ENCODE measurements around the gene OR4X1. TPM values are rescaled to one million over a fixed set of nuclear protein-coding genes. Genes with fewer than 3 reads are reported as not detected.

OR4X1 gene
- total and polyA plus RNA-seq, 4 donors = not detected

- 32 to 41% methylated on average over 3 of the region's 3 CpGs for WGBS, 2 donors
- Histone ChIP-seq H3K9me3 (ENCODE audit: control insufficient read depth in 4 of 4, insufficient read depth in 3 of 4, low read length in 3 of 4) (peaks cover 0 to 5% (median 1%) of the 10 kb centered on the region in 4 donors), H3K4me1 (ENCODE audit: control insufficient read depth in 5 of 5, insufficient read depth in 5 of 5, low read length in 5 of 5) (no peaks in the 10 kb centered on the region), H3K27ac (ENCODE audit: low read depth in 1 of 2, low read length in 1 of 2) (no peak overlapping the region), H3K36me3 (ENCODE audit: control insufficient read depth in 4 of 4, insufficient read depth in 4 of 4, low read length in 4 of 4) (no peaks in the 10 kb centered on the region), H3K4me3 (no peak overlapping the region), H3K9ac (ENCODE audit: insufficient read depth in 1 of 2, low read length in 2 of 2) (no peak overlapping the region), H3K27me3 (ENCODE audit: control insufficient read depth in 3 of 3, insufficient read depth in 3 of 3, low read length in 2 of 3) (no peaks in the 10 kb centered on the region)
- DNase-seq (no peak), ATAC-seq (ENCODE audit: insufficient read depth, low FRiP score) (no peak)
- TF ChIP-seq CTCF (IDR thresholded peaks at IDR 0.05; ENCODE audit: control extremely low read depth, extremely low read depth) = no peak
Measured at GRCh38 chr11:48237727-48238126, 25.9 kb upstream of the OR4X1 start.

DNA sequence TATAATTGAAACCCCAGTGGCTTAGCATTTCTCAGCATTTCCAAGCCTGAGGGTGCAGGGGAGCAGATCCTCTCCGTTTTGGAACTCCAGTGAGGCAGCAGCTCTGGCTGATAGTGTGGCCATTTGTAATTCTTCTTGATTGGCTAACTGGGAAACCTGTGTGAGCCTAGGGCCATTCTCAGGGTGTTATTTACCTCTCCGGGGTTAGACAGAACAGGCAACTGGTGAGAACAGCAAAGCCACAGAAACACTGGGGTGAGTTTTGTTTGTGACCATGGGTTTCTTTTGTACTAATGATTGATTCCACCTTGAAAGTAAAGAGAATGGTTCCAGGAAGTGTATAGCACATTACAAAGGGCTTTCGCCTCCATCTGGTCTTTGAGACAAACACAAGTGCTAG lies 21.2 kb upstream of the OR4X1 start:
- 68 to 74% methylated on average over 3 of the region's 3 CpGs for WGBS, 2 donors
- Histone ChIP-seq H3K27ac (ENCODE audit: low read depth in 1 of 2, low read length in 1 of 2) (no peak overlapping the region), H3K27me3 (ENCODE audit: control insufficient read depth in 3 of 3, insufficient read depth in 3 of 3, low read length in 2 of 3) (no peaks in the 10 kb centered on the region), H3K9ac (ENCODE audit: insufficient read depth in 1 of 2, low read length in 2 of 2) (no peak overlapping the region), H3K4me1 (ENCODE audit: control insufficient read depth in 5 of 5, insufficient read depth in 5 of 5, low read length in 5 of 5) (no peaks in the 10 kb centered on the region), H3K36me3 (ENCODE audit: control insufficient read depth in 4 of 4, insufficient read depth in 4 of 4, low read length in 4 of 4) (no peaks in the 10 kb centered on the region), H3K4me3 (no peak overlapping the region), H3K9me3 (ENCODE audit: control insufficient read depth in 4 of 4, insufficient read depth in 3 of 4, low read length in 3 of 4) (peaks cover 0 to 8% (median 1%) of the 10 kb centered on the region in 4 donors)
- no peak for DNase-seq
- no peak for ATAC-seq (ENCODE audit: insufficient read depth, low FRiP score)
- TF ChIP-seq CTCF (IDR thresholded peaks at IDR 0.05; ENCODE audit: control extremely low read depth, extremely low read depth) = no peak

DNA sequence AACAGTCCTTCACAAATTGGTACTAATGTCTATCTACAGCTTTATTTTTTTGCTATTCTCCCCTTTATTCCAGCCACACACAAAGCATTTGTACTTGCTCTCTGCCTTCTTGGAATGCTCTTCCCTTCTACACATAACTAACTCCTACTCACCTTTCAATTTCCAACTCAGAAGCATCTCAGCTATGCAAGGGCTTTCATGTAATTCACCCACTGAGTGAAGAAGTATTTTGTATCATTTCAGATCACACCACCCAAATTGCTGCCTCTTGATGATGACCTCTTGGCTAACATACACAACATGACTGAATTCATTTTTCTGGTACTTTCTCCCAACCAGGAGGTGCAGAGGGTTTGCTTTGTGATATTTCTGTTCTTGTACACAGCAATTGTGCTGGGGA lies 18.9 kb upstream of the OR4X1 start, which contains the start of gene OR4X2:
Gene OR4X2, plus strand, starts transcription at position 301 of the 400 bp plus-strand sequence. Its CDS starts 0 bp downstream, at position 301.
- ATAC-seq (ENCODE audit: insufficient read depth, low FRiP score) (no peak), DNase-seq (no peak)
- H3K27me3 ChIP-seq (ENCODE audit: control insufficient read depth in 3 of 3, insufficient read depth in 3 of 3, low read length in 2 of 3) = no peaks in the 10 kb centered on the region
- TF ChIP-seq CTCF (IDR thresholded peaks at IDR 0.05; ENCODE audit: control extremely low read depth, extremely low read depth) = no peak
- no peak within 1 kb of the TSS for H3K4me3 ChIP-seq
- H3K27ac ChIP-seq (ENCODE audit: low read depth in 1 of 2, low read length in 1 of 2) = no peak within 1 kb of the TSS
- H3K4me1 ChIP-seq (ENCODE audit: control insufficient read depth in 5 of 5, insufficient read depth in 5 of 5, low read length in 5 of 5) = no peaks in the 10 kb centered on the region
- H3K9me3 ChIP-seq (ENCODE audit: control insufficient read depth in 4 of 4, insufficient read depth in 3 of 4, low read length in 3 of 4) = peaks cover 0 to 10% (median 5%) of the 10 kb centered on the region in 4 donors
- H3K36me3 ChIP-seq (ENCODE audit: control insufficient read depth in 4 of 4, insufficient read depth in 4 of 4, low read length in 4 of 4) = no peaks in the 10 kb centered on the region
- no peak within 1 kb of the TSS for H3K9ac ChIP-seq (ENCODE audit: insufficient read depth in 1 of 2, low read length in 2 of 2)

DNA sequence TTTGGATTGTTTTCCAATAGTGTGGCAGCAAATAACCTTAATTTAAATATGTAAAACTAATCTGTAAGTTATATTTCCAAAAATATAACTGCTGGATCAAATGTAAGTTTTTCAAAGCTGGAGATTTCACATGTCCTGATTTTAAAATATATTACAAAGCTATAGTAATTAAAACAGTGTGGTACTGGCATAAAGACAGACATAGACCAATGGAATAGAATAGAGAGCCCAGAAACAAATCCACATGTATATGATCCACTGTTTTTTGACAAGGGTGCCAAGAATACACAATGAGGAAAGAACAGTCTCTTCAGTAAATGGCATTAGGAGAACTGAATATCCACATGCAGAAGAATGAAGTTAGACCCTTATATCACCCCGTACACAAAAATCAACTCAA lies 14.8 kb upstream of the OR4X1 start:
- Histone ChIP-seq H3K36me3 (ENCODE audit: control insufficient read depth in 4 of 4, insufficient read depth in 4 of 4, low read length in 4 of 4) (no peaks in the 10 kb centered on the region), H3K9me3 (ENCODE audit: control insufficient read depth in 4 of 4, insufficient read depth in 3 of 4, low read length in 3 of 4) (peaks cover 0 to 10% (median 3%) of the 10 kb centered on the region in 4 donors), H3K4me3 (no peak overlapping the region), H3K27me3 (ENCODE audit: control insufficient read depth in 3 of 3, insufficient read depth in 3 of 3, low read length in 2 of 3) (no peaks in the 10 kb centered on the region), H3K4me1 (ENCODE audit: control insufficient read depth in 5 of 5, insufficient read depth in 5 of 5, low read length in 5 of 5) (no peaks in the 10 kb centered on the region), H3K9ac (ENCODE audit: insufficient read depth in 1 of 2, low read length in 2 of 2) (no peak overlapping the region), H3K27ac (ENCODE audit: low read depth in 1 of 2, low read length in 1 of 2) (no peak overlapping the region)
- no peak for ATAC-seq (ENCODE audit: insufficient read depth, low FRiP score)
- no peak for TF ChIP-seq CTCF (IDR thresholded peaks at IDR 0.05; ENCODE audit: control extremely low read depth, extremely low read depth)
- DNase-seq = no peak
- 86 to 93% methylated on average over 1 of the region's 1 CpG for WGBS, 2 donors
